ENCODE measurements around the gene SLC1A3. TPM values are rescaled to one million over a fixed set of nuclear protein-coding genes. Genes with fewer than 3 reads are reported as not detected.

Gene SLC1A3
- total RNA-seq, 2 donors from 2014 or later = 44.7 to 67.4 TPM

- Histone ChIP-seq H3K27ac (peak overlapping the region; percentile 14 to 39), H3K9me3 (no peaks in the 10 kb centered on the region), H3K4me1 (ENCODE audit: control insufficient read depth in 1 of 2, low read depth in 2 of 2) (peaks cover 5 to 10% of the 10 kb centered on the region in 2 donors), H3K27me3 (replicated peaks; ENCODE audit: insufficient read depth) (no peaks in the 10 kb centered on the region), H3K36me3 (no peaks in the 10 kb centered on the region), H3K4me3 (no peak overlapping the region)
- peak; percentile 84 for ATAC-seq (ENCODE audit: insufficient number of reproducible peaks, low FRiP score, low read depth)
- TF ChIP-seq CTCF (IDR thresholded peaks at IDR 0.05) = no peak
- peak; percentile 20 for DNase-seq (ENCODE audit: low spot score)
Measured at GRCh38 chr5:36657563-36657995, 51.2 kb downstream of the SLC1A3 start.

- peak overlapping the region; percentile 14 to 39 for H3K27ac ChIP-seq
- no peak for ATAC-seq (ENCODE audit: insufficient number of reproducible peaks, low FRiP score, low read depth)
- no peaks in the 10 kb centered on the region for H3K9me3 ChIP-seq
Measured at GRCh38 chr5:36658038-36658756, 51.8 kb downstream of the SLC1A3 start.

GRCh38 chr5:36659411-36659810, 53.0 kb downstream of the SLC1A3 start:
- ATAC-seq (ENCODE audit: insufficient number of reproducible peaks, low FRiP score, low read depth) (no peak), DNase-seq (ENCODE audit: low spot score) (no peak)
- H3K9me3 ChIP-seq = no peaks in the 10 kb centered on the region
- H3K27ac ChIP-seq = no peak overlapping the region
- H3K27me3 ChIP-seq (replicated peaks; ENCODE audit: insufficient read depth) = no peaks in the 10 kb centered on the region
- TF ChIP-seq CTCF (IDR thresholded peaks at IDR 0.05) = no peak
- no peak overlapping the region for H3K4me3 ChIP-seq
- H3K36me3 ChIP-seq = no peaks in the 10 kb centered on the region
- peaks cover 5 to 10% of the 10 kb centered on the region in 2 donors for H3K4me1 ChIP-seq (ENCODE audit: control insufficient read depth in 1 of 2, low read depth in 2 of 2)

More at GRCh38 chr5:36658038-36658756, 51.8 kb downstream of the SLC1A3 start:
- H3K27me3 ChIP-seq (replicated peaks; ENCODE audit: insufficient read depth) = no peaks in the 10 kb centered on the region
- peaks cover 5 to 10% of the 10 kb centered on the region in 2 donors for H3K4me1 ChIP-seq (ENCODE audit: control insufficient read depth in 1 of 2, low read depth in 2 of 2)
- no peak for DNase-seq (ENCODE audit: low spot score)
- H3K4me3 ChIP-seq = no peak overlapping the region
- H3K36me3 ChIP-seq = no peaks in the 10 kb centered on the region
- TF ChIP-seq CTCF (IDR thresholded peaks at IDR 0.05) = no peak

- TF ChIP-seq CTCF (IDR thresholded peaks at IDR 0.05) = no peak
- no peak overlapping the region for H3K27ac ChIP-seq
- H3K36me3 ChIP-seq = no peaks in the 10 kb centered on the region
- H3K27me3 ChIP-seq (replicated peaks; ENCODE audit: insufficient read depth) = no peaks in the 10 kb centered on the region
- DNase-seq (ENCODE audit: low spot score) (no peak), ATAC-seq (ENCODE audit: insufficient number of reproducible peaks, low FRiP score, low read depth) (no peak)
- H3K4me1 ChIP-seq (ENCODE audit: control insufficient read depth in 1 of 2, low read depth in 2 of 2) = peaks cover 5 to 10% of the 10 kb centered on the region in 2 donors
- H3K9me3 ChIP-seq = no peaks in the 10 kb centered on the region
- H3K4me3 ChIP-seq = no peak overlapping the region
Measured at GRCh38 chr5:36660397-36661049, 54.1 kb downstream of the SLC1A3 start.

- Histone ChIP-seq H3K4me1 (ENCODE audit: control insufficient read depth in 1 of 2, low read depth in 2 of 2) (peaks cover 5 to 10% of the 10 kb centered on the region in 2 donors), H3K27me3 (replicated peaks; ENCODE audit: insufficient read depth) (no peaks in the 10 kb centered on the region), H3K9me3 (no peaks in the 10 kb centered on the region), H3K4me3 (no peak overlapping the region), H3K36me3 (no peaks in the 10 kb centered on the region), H3K27ac (no peak overlapping the region)
- no peak for DNase-seq (ENCODE audit: low spot score)
- TF ChIP-seq CTCF (IDR thresholded peaks at IDR 0.05) = no peak
- no peak for ATAC-seq (ENCODE audit: insufficient number of reproducible peaks, low FRiP score, low read depth)
Measured at GRCh38 chr5:36661456-36662220, 55.2 kb downstream of the SLC1A3 start.
